HG02571 (cell line): ENCODE data around the gene SPI1.

ENCODE experiments used
- ATAC-seq: cut with Tn5 transposase; IDR thresholded peaks from one replicate; pipeline ENCODE4 v1.9.1; 2021; ENCODE audit warnings: mild to moderate bottlenecking, moderate library complexity; ENCODE audit not compliant: unreplicated experiment

Gene SPI1

DNA sequence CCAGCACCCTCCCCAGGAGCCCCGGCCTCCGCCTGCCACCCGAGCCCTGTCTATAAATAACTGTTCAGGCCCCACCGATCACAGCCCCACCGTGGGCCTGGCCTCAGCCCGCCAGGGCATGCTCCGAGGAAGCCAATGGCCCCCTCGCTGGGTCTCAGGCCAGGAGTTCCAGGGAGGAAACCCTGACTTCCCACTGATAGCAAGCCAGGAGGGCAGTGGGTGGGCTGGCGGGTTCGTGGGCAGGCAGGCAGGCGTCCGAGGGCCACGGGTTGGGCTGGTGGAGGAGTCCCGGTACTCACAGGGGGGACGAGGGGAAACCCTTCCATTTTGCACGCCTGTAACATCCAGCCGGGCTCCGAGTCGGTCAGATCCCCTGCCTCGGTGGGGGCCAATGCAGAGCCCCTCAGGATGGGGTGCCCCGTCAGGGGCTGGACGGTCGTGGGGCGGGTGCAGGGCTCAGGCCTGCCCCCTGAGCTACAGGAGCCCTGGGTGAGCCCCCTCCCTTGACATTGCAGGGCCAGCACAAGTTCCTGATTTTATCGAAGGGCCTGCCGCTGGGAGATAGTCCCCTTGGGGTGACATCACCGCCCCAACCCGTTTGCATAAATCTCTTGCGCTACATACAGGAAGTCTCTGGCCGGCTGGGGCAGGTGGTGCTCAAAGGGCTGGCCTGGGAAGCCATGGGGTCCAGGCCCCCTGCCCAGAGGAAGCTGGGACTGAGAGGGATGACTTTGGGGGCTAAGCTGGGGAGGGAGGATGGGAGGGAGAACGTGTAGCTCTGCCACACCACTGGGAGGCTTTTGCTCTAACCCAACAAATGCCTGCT is at the start of gene SPI1:
Gene SPI1, minus strand, starts transcription at position 538 of the 826 bp plus-strand sequence. Its CDS starts 194 bp downstream, at position 344.
- peak; percentile 80 for ATAC-seq

DNA sequence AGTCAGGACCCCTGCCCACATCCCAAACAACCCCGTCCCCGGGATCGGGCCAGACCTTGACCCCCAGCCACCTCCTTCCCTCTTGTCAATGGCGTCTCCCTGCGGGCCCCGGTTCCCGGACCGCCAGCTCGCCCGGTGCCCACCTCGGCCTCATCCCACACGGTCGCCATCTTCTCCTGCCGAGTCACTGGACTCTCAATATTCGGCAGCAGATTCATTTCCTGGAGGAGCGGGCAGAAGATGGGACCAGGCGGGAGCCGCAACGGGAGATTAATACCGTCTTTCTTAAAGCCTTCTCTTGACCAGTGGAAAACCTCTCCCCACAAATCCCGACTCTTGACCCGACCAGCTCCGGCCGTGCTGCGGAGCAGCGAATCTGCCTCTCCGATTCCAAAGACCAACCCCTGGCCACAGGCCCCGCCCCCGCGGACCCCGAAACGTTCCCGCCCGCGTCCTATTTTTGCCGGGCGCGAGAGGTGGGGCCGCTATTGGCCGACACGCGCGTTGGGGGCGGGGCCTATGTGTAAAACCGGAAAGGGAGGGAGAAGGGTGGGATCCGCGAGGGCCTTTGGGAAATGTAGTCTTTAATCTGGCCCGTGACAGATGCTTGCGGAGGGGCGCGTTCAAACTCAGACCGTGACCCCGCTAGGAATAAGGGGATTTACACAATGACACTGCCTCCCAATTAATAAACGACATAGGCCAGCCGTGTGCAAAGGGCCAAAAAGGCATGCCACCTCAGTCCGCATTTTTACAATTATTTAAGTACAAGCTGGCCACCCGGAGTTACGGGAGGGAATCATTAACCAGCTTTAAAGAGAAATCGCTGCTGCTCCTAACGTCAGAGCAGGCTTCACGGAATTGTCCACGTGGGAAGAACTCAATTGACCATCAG is 48.0 kb upstream of the SPI1 start, which contains the start of gene PSMC3:
Gene PSMC3, minus strand, starts transcription at position 378 of the 895 bp plus-strand sequence. Its CDS starts 160 bp downstream, at position 218.
- peak; percentile 87 for ATAC-seq

DNA sequence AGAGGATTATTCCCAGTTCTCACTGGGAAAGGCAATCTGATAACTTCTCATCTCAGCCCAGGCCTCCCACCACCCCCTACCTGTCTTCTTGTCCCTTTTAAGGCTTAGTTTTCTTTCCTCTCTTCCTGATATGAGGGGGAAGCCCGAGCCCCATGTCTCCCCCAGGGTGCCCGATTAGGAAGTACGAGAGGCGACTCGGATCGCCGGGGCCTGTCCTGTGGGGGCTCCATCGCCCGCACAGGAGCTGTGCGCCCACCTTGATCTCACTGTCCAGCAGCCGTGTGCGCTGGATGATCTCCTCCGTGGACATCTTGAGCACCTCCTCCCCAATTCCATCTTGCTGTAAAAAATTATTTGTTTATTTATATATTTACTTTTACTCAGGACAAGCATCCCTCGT is 47.3 kb upstream of the SPI1 start:
- no peak for ATAC-seq

DNA sequence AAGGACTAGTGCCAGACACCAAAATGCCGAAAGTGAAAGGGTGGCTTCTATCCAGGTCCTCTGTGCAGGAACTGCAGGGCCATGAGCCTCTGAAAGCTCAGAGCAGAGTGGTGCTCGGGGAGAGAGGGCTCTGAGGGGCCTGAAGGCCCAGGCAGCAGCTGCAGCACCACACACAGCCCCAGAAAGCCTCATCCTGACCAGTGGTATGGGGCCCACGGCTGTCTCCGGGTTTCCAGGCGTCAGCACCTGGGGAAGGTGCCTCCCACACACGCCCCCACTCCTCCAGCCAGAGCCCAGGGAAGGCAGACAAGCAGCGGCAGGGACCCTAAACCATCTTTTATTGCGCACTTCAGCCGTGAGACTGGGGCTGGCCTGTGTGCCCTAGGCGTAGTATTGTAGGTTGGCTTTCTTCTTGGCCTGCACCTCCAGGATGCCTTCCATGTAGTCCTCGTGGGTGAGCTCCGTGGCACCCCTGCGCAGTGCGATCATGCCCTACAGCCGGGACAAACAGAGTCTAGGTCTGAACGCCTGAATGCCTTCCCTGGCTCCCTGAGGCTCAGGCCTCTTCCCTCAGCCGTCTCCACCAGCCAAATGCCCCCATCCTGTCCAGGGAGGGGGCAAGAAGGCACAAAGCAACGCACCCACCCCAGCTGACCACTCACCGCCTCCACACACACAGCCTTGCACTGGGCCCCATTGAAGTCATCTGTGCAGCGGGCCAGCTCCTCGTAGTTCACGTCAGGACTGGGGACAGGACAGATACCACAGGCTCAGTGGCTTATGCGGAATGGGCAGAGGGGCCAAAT is 40.3 kb upstream of the SPI1 start:
- no peak for ATAC-seq

DNA sequence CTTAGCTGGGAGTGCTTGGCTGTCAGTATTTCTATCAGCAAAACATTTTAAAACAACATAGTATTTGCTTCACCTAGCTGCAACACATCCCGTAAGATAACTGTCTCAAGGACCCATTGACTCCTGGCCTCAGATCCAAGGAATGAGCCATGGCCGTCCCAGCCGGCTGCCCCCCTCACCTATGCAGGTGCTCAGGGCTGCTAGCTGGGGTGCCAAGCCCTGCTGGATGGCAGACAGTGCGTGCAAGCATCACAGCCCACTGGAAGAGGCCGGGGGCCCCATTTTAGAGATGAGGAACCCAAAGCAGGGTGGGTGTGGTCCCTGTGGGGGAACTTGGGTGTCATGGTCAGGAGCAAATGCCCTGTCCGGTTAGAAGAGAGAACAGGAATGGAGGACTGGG is 39.4 kb upstream of the SPI1 start:
- ATAC-seq: no peak

DNA sequence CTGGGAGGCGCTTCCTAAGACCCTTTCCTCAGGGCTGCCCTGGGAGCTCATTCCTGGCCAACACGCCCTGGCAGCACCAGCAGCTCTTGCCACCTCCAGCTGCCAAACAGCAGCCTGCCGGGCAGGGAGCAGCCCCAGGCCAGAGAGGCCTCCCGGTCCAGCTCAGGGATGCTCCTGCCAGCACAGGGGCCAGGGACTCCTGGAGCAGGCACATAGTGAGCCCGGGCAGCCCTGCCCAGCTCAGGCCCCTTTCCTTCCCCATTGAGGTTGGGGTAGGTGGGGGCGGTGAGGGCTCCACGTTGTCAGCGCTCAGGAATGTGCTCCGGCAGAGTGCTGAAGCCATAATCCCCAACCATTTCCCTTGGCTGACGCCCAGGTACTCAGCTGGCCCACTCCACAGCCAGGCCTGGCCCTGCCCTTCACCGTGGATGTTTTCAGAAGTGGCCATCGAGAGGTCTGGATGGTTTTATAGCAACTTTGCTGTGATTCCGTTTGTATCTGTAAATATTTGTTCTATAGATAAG is 37.7 kb upstream of the SPI1 start:
- ATAC-seq: no peak

DNA sequence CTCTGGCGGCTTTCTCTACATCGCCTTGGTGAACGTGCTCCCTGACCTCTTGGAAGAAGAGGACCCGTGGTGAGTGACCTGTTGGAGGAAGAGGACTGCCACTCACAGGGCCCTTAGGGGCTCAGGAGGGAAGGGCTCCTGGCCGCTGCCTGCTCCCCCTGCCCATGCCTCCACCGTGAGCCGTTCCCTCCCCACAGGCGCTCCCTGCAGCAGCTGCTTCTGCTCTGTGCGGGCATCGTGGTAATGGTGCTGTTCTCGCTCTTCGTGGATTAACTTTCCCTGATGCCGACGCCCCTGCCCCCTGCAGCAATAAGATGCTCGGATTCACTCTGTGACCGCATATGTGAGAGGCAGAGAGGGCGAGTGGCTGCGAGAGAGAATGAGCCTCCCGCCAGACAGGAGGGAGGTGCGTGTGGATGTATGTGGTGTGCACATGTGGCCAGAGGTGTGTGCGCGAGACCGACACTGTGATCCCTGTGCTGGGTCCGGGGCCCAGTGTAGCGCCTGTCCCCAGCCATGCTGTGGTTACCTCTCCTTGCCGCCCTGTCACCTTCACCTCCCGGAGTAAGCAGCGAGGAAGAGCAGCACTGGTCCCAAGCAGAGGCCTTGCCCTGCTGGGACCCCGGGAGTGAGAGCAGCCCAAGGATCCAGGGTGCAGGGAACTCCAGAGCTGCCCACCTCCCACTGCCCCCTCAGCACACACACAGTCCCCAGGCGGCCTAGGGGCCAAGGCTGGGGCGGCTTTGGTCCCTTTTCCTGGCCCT is 36.9 kb upstream of the SPI1 start:
- ATAC-seq: no peak

DNA sequence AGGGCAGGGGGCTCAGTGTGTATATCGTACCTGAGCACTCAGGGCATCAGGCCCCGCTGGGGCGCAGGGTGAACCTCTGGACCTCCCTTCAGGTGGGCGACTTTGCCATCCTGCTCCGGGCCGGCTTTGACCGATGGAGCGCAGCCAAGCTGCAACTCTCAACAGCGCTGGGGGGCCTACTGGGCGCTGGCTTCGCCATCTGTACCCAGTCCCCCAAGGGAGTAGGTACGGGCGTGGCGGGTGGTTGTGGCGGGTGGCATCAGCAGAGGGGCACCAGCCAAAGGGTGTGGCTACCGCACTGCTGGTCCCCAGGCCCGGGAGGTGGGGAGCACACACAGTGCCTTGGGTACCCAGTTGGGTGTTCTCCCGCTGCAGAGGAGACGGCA is 36.3 kb upstream of the SPI1 start:
- no peak for ATAC-seq

DNA sequence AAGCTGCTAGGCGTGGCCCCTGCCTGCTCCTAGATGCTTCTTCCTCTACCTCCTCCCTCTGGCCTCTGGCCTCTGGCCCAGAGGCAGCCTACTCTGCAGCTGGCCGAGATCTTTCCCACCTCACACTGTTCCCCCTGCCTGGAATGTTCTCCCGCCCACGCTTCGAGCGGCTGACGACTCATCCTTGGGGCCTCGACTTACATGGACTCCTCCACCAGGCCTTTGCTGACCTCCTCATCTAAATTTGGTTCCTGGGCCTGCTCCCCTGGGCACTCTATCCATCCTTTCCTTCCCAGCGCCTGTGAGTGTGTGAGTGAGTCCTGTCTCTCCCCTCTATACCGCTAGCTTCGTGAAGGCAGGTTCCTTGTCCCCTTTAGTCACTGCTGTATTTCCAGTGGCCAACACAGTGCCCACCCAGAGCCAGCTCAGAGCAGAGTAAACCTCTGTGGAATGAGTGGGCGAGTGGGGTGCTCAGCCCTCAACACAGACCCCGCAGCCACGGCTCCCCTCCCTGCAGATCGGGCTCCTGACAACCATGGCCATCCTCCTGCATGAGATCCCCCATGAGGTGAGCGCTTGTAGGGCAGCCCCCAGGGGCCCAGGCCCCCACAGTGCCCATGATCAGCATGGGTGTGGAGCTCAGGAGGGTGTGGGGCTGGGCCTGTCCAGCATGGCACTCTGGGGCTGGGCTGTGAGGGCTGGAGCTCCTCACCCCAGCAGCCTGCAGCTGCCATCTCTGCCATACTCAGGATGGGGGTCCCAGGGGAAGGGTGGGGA is 35.7 kb upstream of the SPI1 start:
- ATAC-seq: no peak

DNA sequence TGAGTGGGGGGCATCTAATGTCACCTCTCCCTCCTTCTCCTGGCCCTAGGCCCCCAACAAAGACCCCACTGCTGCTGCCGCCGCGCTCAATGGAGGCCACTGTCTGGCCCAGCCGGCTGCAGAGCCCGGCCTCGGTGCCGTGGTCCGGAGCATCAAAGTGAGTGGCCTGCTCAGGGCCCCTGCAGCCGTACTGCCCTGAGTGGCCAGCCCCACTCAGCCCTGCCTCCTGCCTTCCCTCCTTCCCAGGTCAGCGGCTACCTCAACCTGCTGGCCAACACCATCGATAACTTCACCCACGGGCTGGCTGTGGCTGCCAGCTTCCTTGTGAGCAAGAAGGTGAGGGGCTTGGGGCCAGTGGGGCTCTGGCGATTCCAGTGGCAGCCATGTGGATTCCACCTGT is 35.0 kb upstream of the SPI1 start:
- ATAC-seq: no peak

DNA sequence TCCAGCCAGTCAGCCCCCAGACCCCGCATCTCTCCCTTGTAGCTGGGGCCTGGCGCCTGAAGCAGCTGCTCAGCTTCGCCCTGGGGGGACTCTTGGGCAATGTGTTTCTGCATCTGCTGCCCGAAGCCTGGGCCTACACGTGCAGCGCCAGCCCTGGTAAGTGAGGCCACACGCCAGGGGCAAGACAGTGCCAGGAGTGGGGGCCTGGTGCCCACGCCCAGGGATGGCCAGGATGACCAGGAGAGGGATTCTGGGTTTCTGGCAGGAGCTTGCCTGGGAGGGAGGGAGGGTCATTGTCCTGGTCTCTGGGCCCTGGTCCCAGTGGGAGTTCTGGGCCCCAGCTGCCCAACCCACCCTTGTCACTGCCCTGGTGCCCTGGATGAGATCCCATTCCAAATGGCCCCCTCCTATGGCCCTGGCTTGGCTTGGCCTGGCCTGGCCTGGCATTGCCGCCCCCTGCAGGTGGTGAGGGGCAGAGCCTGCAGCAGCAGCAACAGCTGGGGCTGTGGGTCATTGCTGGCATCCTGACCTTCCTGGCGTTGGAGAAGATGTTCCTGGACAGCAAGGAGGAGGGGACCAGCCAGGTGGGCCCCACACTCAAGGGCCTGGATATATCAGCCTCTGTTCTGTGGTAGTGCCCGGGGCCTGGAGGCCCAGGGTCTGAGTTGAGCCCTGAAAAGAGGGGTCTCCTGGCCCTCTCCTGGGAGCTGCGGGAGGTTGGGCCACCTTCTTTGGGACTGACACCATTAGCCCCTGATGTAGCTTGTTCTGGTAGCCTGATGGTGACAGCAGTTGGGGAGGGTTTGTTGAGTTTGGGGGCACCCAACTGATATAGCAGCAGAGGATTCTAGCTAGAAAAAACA is 33.8 kb upstream of the SPI1 start:
- ATAC-seq: no peak

DNA sequence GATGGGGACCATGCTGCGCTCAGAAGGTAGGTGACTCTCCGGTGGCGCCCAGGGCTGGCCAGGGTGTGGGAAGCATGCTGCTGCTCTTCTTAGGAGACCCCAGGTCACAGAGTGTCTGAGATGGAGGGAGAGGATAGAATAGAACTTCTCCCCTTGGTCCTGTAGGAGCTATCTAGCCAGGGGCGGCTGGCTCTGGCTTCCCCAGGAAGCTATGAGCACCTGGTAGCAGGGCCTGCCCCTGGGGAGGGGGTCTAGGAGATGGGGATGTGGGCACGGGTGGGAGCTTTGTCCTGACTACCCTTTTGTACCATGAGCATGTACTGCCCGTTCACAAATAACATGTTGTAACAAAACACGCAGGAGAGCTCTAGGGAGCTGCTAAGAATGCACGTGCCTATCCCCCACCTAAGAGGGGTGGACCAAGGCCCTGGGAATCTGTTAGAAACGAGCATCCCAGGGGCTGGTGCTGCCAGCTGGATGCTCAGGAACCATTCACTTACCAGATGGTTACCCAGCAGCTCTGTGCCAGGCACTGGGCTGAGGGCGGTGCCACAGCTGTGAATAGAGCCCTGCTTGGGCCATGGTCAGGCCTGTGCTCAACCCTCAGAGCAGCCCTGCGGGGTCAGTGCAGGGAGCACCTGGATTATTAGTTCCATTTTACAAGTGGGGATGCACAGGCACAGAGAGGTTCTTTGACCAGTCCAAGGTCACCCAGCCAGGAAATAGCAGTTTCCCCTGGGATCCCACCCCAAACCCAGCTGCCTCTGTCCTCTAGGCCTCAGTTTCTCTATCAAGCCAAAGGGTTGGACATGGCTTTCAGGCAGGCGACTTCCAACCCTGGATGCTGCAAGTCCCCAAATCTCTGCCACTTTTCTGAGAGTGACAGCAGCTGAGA is 32.3 kb upstream of the SPI1 start:
- no peak for ATAC-seq

DNA sequence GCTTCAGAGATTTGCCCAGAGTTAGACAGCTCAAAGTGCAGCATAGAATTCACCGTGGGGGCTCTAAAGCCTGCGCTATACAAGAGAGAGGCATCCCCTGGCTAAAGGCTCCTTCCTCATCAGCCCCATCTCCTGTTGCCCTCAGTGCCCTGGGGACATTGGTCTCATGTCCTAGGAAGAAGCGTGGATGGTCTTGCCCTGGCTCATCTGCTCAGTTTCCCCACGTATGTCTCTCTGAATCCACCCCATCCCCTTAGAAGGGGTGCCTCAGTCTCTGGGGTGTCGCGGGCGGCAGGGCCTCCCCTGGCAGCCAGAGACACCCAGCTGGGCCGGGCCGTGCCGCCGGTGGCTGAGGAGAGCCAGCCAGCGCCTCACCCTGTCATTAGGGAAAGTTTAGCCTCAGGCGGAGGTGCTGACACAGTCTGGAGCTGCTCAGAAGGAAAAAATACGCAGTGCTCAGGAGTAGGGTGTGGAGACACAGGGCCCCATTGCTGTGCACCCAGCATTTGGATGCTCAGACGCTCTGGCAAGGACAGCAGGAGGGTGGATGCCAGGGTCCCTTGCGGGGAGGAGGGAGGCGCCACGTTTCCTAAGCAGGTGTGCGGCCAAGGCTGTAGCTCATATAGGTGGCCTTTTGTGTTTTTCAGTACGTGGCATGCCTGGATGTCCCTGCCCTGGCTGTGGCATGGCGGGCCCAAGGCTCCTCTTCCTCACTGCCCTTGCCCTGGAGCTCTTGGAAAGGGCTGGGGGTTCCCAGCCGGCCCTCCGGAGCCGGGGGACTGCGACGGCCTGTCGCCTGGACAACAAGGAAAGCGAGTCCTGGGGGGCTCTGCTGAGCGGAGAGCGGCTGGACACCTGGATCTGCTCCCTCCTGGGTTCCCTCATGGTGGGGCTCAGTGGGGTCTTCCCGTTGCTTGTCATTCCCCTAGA is 31.4 kb upstream of the SPI1 start:
- ATAC-seq: no peak

DNA sequence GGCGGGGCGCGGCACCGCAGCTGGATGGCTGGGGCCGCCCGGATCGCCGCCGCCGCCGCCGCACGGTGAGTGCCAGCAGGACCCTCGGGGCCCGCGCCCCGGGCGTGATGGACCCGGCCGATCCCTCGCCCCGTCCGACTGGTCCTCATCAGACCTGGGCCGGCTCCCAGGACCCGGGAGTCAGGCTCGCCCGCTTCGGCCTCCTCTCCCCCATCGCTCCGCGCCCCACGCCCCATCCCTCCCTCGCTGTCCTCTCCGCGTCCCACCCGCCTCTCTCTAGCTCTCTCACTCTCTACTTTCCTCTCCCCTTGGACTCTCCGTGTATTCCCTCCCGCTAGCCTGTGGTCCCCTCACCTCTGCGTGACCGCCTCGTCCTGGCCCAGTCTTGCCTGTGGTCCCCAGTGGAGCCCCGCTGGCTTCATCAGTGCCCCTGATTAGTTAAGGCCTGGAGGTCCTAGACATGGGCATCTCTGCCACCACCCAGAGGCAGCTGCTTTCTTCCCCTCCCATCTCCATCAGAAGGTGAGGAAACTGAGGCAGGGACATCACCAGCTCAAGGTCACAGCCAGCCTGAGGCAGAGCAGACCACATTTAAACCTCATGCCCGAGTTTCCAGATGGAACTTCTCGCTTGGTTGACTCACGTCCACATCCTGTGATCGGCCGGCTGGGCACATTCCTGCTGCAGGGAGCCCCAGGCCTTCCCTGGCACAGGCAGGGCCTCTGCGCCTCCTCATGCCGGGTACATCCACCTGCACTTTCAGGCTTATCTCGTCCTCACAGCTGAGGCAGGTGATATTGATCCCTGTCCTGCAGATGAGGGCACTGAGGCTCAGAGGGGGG is 30.5 kb upstream of the SPI1 start:
- ATAC-seq: no peak
